Measurements from ENCODE around the gene VANGL1.
A peak's percentile ranks its signal among the peaks of the same experiment; 100 is the strongest.

VANGL1 gene

DNA sequence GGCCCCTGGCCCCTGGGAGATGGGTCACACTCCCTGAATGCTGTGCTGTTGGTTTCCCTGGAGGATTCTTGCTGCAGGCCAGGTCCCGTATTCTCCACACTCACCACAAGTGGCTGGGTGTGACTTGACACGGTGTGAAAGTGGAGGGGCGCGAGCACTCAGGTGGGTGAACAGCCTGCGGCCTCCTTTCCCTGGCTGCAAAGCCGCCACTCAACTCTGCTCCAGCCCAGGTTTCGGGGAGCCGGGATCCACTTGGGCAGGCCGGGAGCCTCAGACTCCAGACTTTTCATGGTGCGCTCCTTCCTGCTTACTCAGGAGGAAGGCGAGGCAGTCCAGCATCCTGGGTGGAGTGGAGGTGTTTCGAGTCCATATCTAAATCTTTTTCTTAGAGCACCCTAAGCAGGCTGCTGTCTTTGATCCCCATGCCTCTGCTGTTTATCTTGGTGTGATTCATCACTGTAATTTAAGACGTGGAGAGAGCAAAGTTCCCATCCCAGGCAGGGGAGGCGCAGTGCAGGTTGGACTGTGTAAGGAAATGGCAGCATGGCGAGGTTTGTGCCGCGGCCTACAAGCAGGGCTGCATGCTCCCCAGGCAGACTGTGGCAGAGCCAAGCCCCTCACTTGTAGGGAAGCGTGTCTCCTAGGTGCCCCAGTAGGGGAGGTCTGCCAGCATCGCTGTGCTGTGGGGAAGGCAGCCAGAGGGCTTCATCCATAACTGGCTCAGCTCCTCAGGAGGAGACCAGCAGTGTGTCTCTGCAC, 29.6 kb downstream of the VANGL1 start:
- peak overlapping the region; percentile 40 for H3K4me3 Mint-ChIP-seq
- no peaks in the 10 kb centered on the region for H3K27me3 Mint-ChIP-seq (ENCODE audit: low read depth, poor library complexity)
- H3K36me3 Mint-ChIP-seq (ENCODE audit: low read depth), result peaks cover 46% of the 10 kb centered on the region
- peaks cover 11% of the 10 kb centered on the region for H3K9me3 Mint-ChIP-seq
- peaks cover 68% of the 10 kb centered on the region for H3K4me1 Mint-ChIP-seq
- DNase-seq, result peak; percentile 28
- TF ChIP-seq, protein P1, sequence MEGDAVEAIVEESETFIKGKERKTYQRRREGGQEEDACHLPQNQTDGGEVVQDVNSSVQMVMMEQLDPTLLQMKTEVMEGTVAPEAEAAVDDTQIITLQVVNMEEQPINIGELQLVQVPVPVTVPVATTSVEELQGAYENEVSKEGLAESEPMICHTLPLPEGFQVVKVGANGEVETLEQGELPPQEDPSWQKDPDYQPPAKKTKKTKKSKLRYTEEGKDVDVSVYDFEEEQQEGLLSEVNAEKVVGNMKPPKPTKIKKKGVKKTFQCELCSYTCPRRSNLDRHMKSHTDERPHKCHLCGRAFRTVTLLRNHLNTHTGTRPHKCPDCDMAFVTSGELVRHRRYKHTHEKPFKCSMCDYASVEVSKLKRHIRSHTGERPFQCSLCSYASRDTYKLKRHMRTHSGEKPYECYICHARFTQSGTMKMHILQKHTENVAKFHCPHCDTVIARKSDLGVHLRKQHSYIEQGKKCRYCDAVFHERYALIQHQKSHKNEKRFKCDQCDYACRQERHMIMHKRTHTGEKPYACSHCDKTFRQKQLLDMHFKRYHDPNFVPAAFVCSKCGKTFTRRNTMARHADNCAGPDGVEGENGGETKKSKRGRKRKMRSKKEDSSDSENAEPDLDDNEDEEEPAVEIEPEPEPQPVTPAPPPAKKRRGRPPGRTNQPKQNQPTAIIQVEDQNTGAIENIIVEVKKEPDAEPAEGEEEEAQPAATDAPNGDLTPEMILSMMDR (IDR thresholded peaks at IDR 0.05), result no peak
- H3K27ac Mint-ChIP-seq, result peak overlapping the region; percentile 95

DNA sequence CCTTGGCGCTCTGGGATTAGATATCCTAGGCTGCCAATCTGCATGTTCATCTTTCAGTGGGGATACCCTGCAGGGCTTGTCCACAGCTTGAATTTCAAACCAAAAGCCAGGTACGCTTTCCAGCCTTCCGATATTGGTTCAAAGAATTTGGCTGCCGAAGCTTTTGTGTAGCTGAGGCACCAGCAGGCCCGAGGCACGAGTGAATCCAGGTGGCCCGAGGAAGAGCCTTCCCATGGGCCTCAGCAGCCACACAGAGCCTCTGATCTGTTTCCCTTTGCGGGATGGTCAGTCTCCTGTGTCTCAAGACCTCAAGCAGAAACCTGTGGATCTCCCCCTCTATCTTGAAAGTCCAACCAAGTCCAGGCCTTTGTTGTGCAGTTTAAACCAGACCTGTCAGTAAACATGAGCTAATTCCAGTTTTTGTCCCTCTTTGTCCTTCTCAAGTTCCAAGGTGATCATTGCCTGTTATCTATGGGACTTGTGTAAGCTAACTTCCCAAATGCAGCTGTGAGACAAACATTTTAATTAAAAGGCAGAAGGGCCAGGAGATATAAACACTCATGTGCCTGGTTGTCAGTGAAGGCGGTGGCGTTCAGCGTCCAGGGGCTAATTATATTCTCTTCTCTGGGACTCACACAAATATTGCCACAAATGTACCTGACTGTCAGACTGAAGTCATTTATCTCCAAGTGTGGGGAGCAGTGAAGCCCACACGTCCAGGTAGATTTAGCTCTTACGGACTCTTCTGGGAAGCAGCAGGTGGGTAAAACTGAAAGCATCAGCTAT, 30.6 kb downstream of the VANGL1 start:
- H3K9me3 Mint-ChIP-seq, result peaks cover 11% of the 10 kb centered on the region
- H3K27ac Mint-ChIP-seq, result peak overlapping the region; percentile 95
- no peaks in the 10 kb centered on the region for H3K27me3 Mint-ChIP-seq (ENCODE audit: low read depth, poor library complexity)
- H3K4me1 Mint-ChIP-seq, result peaks cover 74% of the 10 kb centered on the region
- H3K36me3 Mint-ChIP-seq (ENCODE audit: low read depth), result peaks cover 39% of the 10 kb centered on the region
- DNase-seq, result no peak
- TF ChIP-seq, protein P1 (IDR thresholded peaks at IDR 0.05), result no peak
- H3K4me3 Mint-ChIP-seq, result no peak overlapping the region

DNA sequence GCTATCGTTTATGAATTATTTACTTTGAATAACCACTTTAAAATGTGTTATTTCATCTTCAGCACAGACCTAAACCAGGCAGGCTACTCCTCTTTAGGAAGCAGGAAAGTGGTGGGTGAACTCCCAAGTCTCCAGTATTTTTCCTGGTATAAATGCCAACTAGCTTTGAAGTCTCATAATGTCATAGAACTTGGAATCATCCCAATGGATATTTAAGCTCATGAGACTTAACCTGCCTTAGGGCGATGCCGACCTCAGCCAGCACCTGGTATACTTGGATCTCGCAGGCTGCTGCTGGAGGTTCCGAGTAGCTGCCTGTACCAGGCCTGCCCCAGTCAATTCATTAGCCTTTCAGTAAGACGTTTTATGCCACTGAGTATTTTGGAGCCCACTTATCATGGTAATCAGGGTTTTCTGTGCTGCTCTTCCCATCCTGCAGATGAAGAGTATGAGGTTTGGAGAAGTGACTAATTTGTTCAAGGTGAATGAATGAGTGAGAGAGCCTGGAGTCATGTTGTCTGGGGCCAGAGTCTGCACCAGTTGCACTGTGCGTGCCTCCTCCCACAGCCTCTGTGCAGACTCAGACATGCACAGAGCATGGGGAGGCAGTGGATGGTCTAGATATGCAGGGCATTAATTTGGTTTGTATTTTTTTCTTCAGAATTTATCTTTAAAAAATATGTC, 34.9 kb downstream of the VANGL1 start:
- H3K27me3 Mint-ChIP-seq (ENCODE audit: low read depth, poor library complexity), result no peaks in the 10 kb centered on the region
- no peak overlapping the region for H3K4me3 Mint-ChIP-seq
- H3K4me1 Mint-ChIP-seq, result peaks cover 89% of the 10 kb centered on the region
- DNase-seq, result no peak
- H3K9me3 Mint-ChIP-seq, result no peaks in the 10 kb centered on the region
- peak overlapping the region; percentile 91 for H3K27ac Mint-ChIP-seq
- H3K36me3 Mint-ChIP-seq (ENCODE audit: low read depth), result peaks cover 26% of the 10 kb centered on the region
- TF ChIP-seq, protein P1 (IDR thresholded peaks at IDR 0.05), result no peak

DNA sequence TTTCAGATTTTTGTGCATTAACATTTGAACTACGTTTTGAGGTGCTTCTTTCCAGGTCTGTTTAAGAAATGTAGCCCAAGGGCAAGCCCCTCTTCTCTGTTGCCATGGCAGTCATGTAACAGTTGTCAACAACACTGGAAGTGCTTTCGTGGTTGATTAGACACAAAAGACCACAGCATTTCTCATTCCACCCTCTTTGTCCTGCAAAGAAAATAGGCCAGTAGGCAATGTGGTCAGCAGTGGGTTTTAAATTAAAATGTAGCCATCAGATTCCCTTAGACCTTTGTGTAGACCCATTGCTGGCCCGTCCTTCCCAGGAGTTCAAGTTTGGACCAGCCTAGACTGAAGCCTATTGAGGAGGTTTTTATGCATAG, 35.4 kb downstream of the VANGL1 start:
- H3K27ac Mint-ChIP-seq, result peak overlapping the region; percentile 91
- DNase-seq, result no peak
- peaks cover 28% of the 10 kb centered on the region for H3K36me3 Mint-ChIP-seq (ENCODE audit: low read depth)
- no peaks in the 10 kb centered on the region for H3K9me3 Mint-ChIP-seq
- TF ChIP-seq, protein P1 (IDR thresholded peaks at IDR 0.05), result no peak
- H3K4me1 Mint-ChIP-seq, result peaks cover 83% of the 10 kb centered on the region
- H3K4me3 Mint-ChIP-seq, result no peak overlapping the region
- H3K27me3 Mint-ChIP-seq (ENCODE audit: low read depth, poor library complexity), result no peaks in the 10 kb centered on the region

DNA sequence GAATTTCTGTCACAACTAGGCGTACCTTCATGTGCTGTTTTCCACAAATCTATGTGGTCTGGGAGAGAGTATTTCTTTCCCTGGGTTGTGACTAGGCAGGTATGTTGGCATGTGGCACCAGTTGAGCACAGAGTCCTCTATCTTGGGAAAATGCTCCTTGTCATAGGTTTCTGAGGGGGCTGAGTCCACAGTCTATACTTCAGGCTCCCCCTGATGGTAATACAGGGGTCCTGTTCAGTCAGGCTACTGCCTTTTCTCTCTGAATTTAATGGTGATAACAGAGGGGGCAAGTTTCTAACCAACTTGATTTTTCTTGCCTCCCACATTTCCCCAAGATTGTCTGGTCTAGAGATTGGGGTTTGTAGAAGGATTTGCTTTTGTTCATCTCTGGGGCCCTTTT, 35.8 kb downstream of the VANGL1 start:
- Mint-ChIP-seq H3K27ac (peak overlapping the region; percentile 91), H3K36me3 (ENCODE audit: low read depth) (peaks cover 32% of the 10 kb centered on the region), H3K9me3 (no peaks in the 10 kb centered on the region), H3K4me1 (peaks cover 79% of the 10 kb centered on the region), H3K27me3 (ENCODE audit: low read depth, poor library complexity) (no peaks in the 10 kb centered on the region), H3K4me3 (no peak overlapping the region)
- TF ChIP-seq, protein P1 (IDR thresholded peaks at IDR 0.05), result no peak
- no peak for DNase-seq

Data from nephron progenitor cell (in vitro differentiated cells).